D721Med (cell line): ENCODE results near the gene HS3ST6.

Source experiments
- DNase-seq: peaks from one replicate; pipeline ENCODE4 v3.0.0; 2011; ENCODE audit warnings: low spot score; ENCODE audit not compliant: insufficient read length
- FAIRE-seq: peaks from 2 replicates; lab custom pipeline; 2011; peaks lifted over from hg19 to GRCh38; lab: Jason Lieb, UNC
- TF ChIP-seq, protein P1 (sequence below): IDR thresholded peaks from 2 replicates; pipeline ENCODE4 v1.5.1; 2012; ENCODE audit warnings: mild to moderate bottlenecking, control low read depth; ENCODE audit not compliant: insufficient read depth; ENCODE audit errors: missing control alignments

Gene HS3ST6

DNA sequence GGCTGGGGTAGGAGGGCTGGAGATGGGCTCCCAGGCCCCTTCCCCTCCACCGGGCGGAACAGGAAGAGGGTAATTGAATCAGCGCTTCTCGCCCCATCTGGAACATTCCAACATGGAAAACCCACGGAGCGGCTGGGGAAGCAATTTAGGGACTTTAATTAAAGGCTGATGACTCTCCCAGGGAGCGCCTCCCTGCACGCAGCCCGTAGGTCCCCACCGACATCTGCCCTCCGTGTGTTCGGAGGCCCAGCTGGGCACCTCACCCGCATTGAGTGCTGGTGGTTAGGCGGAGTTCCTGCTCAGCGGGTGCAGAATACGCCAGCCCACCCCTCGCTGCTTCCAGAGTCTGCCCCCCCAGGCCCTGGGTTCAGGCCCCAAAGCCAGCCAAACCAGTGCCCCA, 10.0 kb downstream of the HS3ST6 start:
- FAIRE-seq (no peak), DNase-seq (no peak)
- TF ChIP-seq, protein P1, sequence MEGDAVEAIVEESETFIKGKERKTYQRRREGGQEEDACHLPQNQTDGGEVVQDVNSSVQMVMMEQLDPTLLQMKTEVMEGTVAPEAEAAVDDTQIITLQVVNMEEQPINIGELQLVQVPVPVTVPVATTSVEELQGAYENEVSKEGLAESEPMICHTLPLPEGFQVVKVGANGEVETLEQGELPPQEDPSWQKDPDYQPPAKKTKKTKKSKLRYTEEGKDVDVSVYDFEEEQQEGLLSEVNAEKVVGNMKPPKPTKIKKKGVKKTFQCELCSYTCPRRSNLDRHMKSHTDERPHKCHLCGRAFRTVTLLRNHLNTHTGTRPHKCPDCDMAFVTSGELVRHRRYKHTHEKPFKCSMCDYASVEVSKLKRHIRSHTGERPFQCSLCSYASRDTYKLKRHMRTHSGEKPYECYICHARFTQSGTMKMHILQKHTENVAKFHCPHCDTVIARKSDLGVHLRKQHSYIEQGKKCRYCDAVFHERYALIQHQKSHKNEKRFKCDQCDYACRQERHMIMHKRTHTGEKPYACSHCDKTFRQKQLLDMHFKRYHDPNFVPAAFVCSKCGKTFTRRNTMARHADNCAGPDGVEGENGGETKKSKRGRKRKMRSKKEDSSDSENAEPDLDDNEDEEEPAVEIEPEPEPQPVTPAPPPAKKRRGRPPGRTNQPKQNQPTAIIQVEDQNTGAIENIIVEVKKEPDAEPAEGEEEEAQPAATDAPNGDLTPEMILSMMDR: no peak

DNA sequence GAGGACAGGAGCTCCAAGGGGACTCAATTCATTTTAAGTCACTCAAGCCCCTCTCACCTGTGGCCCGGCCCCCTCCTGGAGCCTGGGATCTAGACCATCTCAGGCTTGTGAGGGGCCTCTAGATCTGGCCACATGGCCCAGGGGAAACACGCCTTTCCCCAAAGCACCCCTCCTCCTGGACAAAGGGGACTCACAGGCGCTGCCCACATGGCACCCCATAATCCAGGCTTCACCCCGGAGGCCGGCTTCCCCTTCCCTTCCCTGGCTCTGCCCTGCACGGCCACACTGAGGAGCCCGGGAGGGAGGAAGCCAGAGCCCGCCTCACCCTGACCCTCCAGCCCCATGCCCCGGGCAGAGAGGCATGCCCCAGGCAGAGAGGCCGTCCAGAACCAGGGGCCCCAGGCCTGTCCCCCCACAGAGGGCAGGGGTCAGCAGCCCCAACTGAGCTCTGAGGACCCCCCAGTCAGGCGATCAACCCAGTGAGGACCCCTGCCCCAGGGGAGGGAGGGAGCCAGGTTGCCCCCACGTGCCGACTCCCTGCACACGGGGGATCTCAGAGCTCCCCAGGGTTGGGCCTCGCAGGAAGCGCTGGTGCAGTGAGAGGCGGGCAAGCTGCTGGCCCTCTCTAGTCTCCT, 10.9 kb downstream of the HS3ST6 start:
- FAIRE-seq (no peak), DNase-seq (no peak)
- TF ChIP-seq, protein P1: no peak

DNA sequence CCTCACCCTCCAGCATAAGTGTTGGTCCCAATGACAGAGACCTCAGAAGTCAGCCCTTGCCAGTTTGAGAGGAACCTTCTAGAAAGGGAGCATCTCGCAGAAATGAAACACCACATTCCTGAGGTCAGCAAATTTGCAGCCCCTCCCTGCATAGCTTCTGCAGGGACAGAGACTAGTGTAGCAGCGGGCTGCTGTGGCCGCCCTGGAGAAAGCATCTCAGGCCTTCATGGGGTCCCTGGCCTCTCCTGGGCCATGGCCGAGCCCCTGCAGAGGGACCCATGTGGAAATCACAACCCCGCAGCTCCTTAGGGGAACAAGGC, 11.4 kb downstream of the HS3ST6 start:
- FAIRE-seq (no peak), DNase-seq (no peak)
- TF ChIP-seq, protein P1: no peak

DNA sequence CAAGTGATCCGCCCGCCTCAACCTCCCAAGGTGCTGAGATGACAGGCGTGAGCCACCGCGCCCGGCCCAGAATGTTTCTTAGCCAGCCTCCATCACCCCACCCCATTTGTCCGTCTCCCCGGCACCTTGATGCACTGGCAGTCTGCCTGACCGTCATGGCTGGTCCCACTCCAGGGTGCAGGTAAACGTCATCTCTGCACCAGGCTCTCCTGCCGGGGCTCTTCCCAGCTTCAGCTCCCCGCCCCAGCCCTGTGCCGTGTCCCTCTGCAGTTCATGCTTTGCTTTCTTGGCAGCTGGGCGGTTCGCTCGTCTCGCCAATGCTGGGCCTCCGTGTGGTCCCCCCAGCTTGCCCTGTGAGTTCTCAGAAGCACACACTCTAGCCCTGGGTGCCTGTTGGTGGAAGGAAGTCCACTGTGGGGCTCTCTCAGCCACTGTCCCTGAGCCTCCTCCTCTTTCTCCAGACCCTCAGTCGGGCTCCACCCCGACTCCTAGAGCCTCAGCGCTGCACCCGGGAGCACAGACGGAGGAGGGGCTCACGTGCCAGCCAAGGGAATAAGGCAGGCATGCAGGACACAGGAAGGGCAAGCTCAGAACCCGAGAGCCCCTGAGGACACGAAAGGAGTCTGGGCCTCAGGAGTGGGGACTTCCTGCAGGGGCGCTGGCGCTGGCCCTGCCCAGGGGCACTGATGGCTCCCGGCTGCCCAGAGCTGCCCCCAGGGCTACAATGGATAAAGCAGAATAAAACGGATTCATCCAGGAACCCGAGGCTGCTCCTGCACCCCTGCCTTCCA, 12.0 kb downstream of the HS3ST6 start:
- FAIRE-seq (no peak), DNase-seq (no peak)
- TF ChIP-seq, protein P1: no peak

DNA sequence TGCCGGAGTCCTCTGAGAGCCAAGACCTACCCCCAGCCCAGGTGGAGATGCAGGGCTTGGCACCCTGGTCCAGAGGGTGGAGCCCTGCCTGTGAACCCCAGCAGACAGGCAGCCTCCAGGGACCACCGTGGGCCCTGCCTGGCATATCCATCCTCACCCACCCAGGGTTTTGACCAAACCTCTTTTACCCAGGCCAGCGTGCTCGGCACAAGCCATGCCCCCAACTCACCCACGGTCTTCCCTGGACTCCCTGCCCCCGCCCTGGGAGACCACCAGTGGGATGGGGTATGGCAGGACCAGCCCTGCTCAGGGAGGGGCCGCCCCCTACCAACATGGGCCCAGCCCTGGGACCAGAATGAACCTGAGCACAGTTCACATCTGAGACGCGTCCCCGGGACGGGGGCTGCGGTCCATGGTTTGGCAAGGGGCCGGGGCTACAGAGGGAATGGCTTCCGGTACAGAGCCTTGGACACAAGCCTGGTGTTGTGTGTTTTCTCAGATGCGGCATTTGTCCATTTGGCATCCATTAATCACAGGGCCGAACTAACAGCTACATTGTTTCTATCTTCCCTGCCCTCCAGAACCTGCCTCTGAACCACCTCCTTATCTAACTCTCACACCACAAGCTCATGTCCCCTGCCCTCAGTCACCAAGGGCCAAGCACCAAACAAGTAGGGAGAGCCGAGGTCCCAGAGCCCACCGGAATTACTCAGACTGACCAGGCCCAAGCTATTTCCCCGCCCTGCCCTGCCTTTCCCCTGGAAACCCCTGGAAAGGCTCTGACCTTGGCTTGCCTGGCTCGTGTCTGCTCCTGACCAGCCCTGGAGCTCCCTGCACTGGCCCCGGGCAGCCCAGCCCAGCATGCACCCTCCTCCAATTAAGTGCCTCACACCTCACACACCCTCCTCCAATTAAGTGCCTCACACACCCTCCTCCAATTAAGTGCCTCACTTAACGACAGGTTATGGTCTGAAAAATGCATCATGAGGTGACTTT, 14.1 kb downstream of the HS3ST6 start:
- TF ChIP-seq, protein P1: no peak
- no peak for DNase-seq
- FAIRE-seq: no peak

DNA sequence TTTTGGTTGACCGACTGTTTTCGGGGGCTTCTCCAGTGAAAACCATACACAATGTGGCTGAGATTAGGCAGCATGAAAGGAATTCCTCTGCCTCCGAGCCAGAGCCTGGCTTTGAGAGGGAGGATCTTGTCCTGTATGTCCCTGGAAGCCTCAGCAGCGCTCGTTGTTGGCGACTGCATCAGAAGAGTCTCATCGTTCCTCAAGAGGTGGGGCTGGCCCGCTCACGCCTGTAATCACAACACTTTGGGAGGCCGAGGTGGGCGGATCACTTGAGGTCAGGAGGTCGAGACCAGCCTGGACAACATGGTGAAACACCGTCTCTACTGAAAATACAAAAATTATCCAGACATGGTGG, 15.0 kb downstream of the HS3ST6 start:
- DNase-seq (no peak), FAIRE-seq (no peak)
- TF ChIP-seq, protein P1: no peak
